Mucosa of stomach (tissue), 1 donor: ENCODE results near the gene TTC31.

Experiments used
- H3K27me3 ChIP-seq: one replicate; pipeline ENCODE4 v1.7.0; 2013; ENCODE audit warnings: mild to moderate bottlenecking, low read length; ENCODE audit not compliant: control insufficient read depth, insufficient read depth
- H3K36me3 ChIP-seq: one replicate; pipeline ENCODE4 v1.7.0; 2013; ENCODE audit warnings: low read length; ENCODE audit not compliant: control insufficient read depth, insufficient read depth
- H3K4me1 ChIP-seq: one replicate; pipeline ENCODE4 v1.7.0; 2013; ENCODE audit warnings: mild to moderate bottlenecking, low read length; ENCODE audit not compliant: control insufficient read depth, insufficient read depth
- H3K4me3 ChIP-seq: one replicate; pipeline ENCODE4 v1.7.0; 2013; ENCODE audit warnings: low read length
- H3K9ac ChIP-seq: one replicate; pipeline ENCODE4 v1.7.0; 2013; ENCODE audit warnings: mild to moderate bottlenecking, low read length, moderate library complexity
- H3K9me3 ChIP-seq: one replicate; pipeline ENCODE4 v1.7.0; 2013; ENCODE audit warnings: mild to moderate bottlenecking, low read length, moderate library complexity; ENCODE audit not compliant: control insufficient read depth
- donor health status: Pancreatic carcinoma.

Gene TTC31

GRCh38 chr2:74497777-74498499, 15.1 kb downstream of the TTC31 start:
- peak overlapping the region; percentile 69 for H3K9ac ChIP-seq
- peak overlapping the region; percentile 60 for H3K4me3 ChIP-seq
- no peaks in the 10 kb centered on the region for H3K36me3 ChIP-seq
- H3K27me3 ChIP-seq: peaks cover 46% of the 10 kb centered on the region
- H3K4me1 ChIP-seq: peaks cover 28% of the 10 kb centered on the region
- no peaks in the 10 kb centered on the region for H3K9me3 ChIP-seq

GRCh38 chr2:74498500-74499266, 15.8 kb downstream of the TTC31 start:
- peak overlapping the region; percentile 69 for H3K9ac ChIP-seq
- no peaks in the 10 kb centered on the region for H3K36me3 ChIP-seq
- H3K9me3 ChIP-seq: no peaks in the 10 kb centered on the region
- peaks cover 46% of the 10 kb centered on the region for H3K27me3 ChIP-seq
- peak overlapping the region; percentile 60 for H3K4me3 ChIP-seq
- H3K4me1 ChIP-seq: peaks cover 32% of the 10 kb centered on the region

GRCh38 chr2:74499267-74499939, 16.5 kb downstream of the TTC31 start, which contains the start of gene LBX2:
Gene LBX2, minus strand, starts transcription at chr2:74499603. Its CDS starts 66 bp downstream, at chr2:74499537.
- Histone ChIP-seq H3K9ac (peak within 1 kb of the TSS; percentile 69), H3K9me3 (no peaks in the 10 kb centered on the region), H3K27me3 (peaks cover 46% of the 10 kb centered on the region), H3K4me1 (peaks cover 39% of the 10 kb centered on the region), H3K36me3 (no peaks in the 10 kb centered on the region), H3K4me3 (peak within 1 kb of the TSS; percentile 60)

GRCh38 chr2:74499940-74500577, 17.2 kb downstream of the TTC31 start:
- peaks cover 46% of the 10 kb centered on the region for H3K27me3 ChIP-seq
- no peaks in the 10 kb centered on the region for H3K9me3 ChIP-seq
- H3K4me1 ChIP-seq: peaks cover 44% of the 10 kb centered on the region
- no peak overlapping the region for H3K4me3 ChIP-seq
- H3K9ac ChIP-seq: no peak overlapping the region
- no peaks in the 10 kb centered on the region for H3K36me3 ChIP-seq

- no peaks in the 10 kb centered on the region for H3K36me3 ChIP-seq
- no peaks in the 10 kb centered on the region for H3K9me3 ChIP-seq
- peaks cover 46% of the 10 kb centered on the region for H3K27me3 ChIP-seq
- H3K4me1 ChIP-seq: peaks cover 49% of the 10 kb centered on the region
- no peak overlapping the region for H3K4me3 ChIP-seq
- H3K9ac ChIP-seq: no peak overlapping the region
Observed at GRCh38 chr2:74500578-74500946, 17.7 kb downstream of the TTC31 start.

GRCh38 chr2:74501335-74502071, 18.6 kb downstream of the TTC31 start:
- Histone ChIP-seq H3K4me3 (no peak overlapping the region), H3K9ac (peak overlapping the region; percentile 99), H3K4me1 (peaks cover 58% of the 10 kb centered on the region), H3K9me3 (no peaks in the 10 kb centered on the region), H3K27me3 (peaks cover 46% of the 10 kb centered on the region), H3K36me3 (no peaks in the 10 kb centered on the region)

- Histone ChIP-seq H3K36me3 (no peaks in the 10 kb centered on the region), H3K4me1 (peaks cover 63% of the 10 kb centered on the region), H3K9me3 (no peaks in the 10 kb centered on the region), H3K27me3 (peaks cover 41% of the 10 kb centered on the region), H3K4me3 (peak overlapping the region; percentile 88), H3K9ac (peak overlapping the region; percentile 99)
Observed at GRCh38 chr2:74502147-74502719, 19.4 kb downstream of the TTC31 start.

GRCh38 chr2:74502720-74503505, 20.0 kb downstream of the TTC31 start:
- Histone ChIP-seq H3K9ac (peak overlapping the region; percentile 99), H3K27me3 (peaks cover 36% of the 10 kb centered on the region), H3K4me1 (peaks cover 58% of the 10 kb centered on the region)

GRCh38 chr2:74503506-74504475, 20.9 kb downstream of the TTC31 start:
- H3K27me3 ChIP-seq: peaks cover 33% of the 10 kb centered on the region
- H3K9me3 ChIP-seq: no peaks in the 10 kb centered on the region
- peak overlapping the region; percentile 88 for H3K4me3 ChIP-seq
- H3K36me3 ChIP-seq: no peaks in the 10 kb centered on the region
- peaks cover 58% of the 10 kb centered on the region for H3K4me1 ChIP-seq
- H3K9ac ChIP-seq: peak overlapping the region; percentile 99

More at GRCh38 chr2:74502720-74503505, 20.0 kb downstream of the TTC31 start:
- H3K36me3 ChIP-seq: no peaks in the 10 kb centered on the region
- H3K4me3 ChIP-seq: peak overlapping the region; percentile 88
- H3K9me3 ChIP-seq: no peaks in the 10 kb centered on the region

GRCh38 chr2:74504591-74504990, 21.7 kb downstream of the TTC31 start:
- no peaks in the 10 kb centered on the region for H3K9me3 ChIP-seq
- no peak overlapping the region for H3K9ac ChIP-seq
- H3K4me3 ChIP-seq: peak overlapping the region; percentile 88
- H3K27me3 ChIP-seq: peaks cover 28% of the 10 kb centered on the region
- peaks cover 52% of the 10 kb centered on the region for H3K4me1 ChIP-seq
- H3K36me3 ChIP-seq: no peaks in the 10 kb centered on the region
